GM23338 (cell line): ENCODE data around the gene SLC35F4. TPM values are rescaled to one million over a fixed set of nuclear protein-coding genes. Genes with fewer than 3 reads are reported as not detected.
A peak's percentile ranks its signal among the peaks of the same experiment; 100 is the strongest.

Experiments
- ATAC-seq: fragments of 200-7000 bp; cut with Tn5 transposase; 3 replicates; pipeline ENCODE4 v1.9.1; 2020
- DNase-seq: peaks from one replicate; pipeline ENCODE4 v3.0.0-alpha.2; 2015; ENCODE audit warnings: low spot score
- H2AFZ ChIP-seq: fragments of 200-600 bp; sonication (generic); 2 replicates; pipeline ENCODE4 v1.8.0; 2016; ENCODE audit warnings: antibody characterized with exemption, mild to moderate bottlenecking, moderate library complexity
- H3F3A ChIP-seq: fragments of 200-600 bp; sonication (generic); replicated peaks from 2 replicates; pipeline ENCODE4 v1.8.0; 2017; ENCODE audit warnings: antibody characterized with exemption, mixed run types, low read depth
- H3K27ac ChIP-seq: fragments of 200-600 bp; sonication (generic); 2 replicates; pipeline ENCODE4 v1.6.1; 2016; ENCODE audit warnings: low read depth
- H3K27me3 ChIP-seq: fragments of 200-600 bp; sonication (generic); 2 replicates; pipeline ENCODE4 v1.8.0; 2016; ENCODE audit warnings: mild to moderate bottlenecking, mixed run types, moderate library complexity; ENCODE audit not compliant: insufficient read depth
- H3K36me3 ChIP-seq: fragments of 200-600 bp; sonication (generic); 2 replicates; pipeline ENCODE4 v1.8.0; 2016; ENCODE audit warnings: mild to moderate bottlenecking; ENCODE audit not compliant: insufficient read depth
- H3K4me1 ChIP-seq: fragments of 200-600 bp; sonication (generic); 2 replicates; pipeline ENCODE4 v1.8.0; 2016; ENCODE audit warnings: mild to moderate bottlenecking, moderate library complexity; ENCODE audit not compliant: insufficient read depth
- H3K4me2 ChIP-seq: fragments of 200-600 bp; sonication (generic); 2 replicates; pipeline ENCODE4 v1.7.1; 2017; ENCODE audit warnings: mixed run types
- H3K4me3 ChIP-seq: fragments of 200-600 bp; sonication (generic); 2 replicates; pipeline ENCODE4 v1.6.1; 2016; ENCODE audit warnings: mixed run types
- H3K79me2 ChIP-seq: fragments of 200-600 bp; sonication (generic); replicated peaks from 2 replicates; pipeline ENCODE4 v1.8.0; 2017; ENCODE audit warnings: mild to moderate bottlenecking; ENCODE audit not compliant: insufficient read depth
- H3K9me2 ChIP-seq: fragments of 200-600 bp; sonication (generic); 2 replicates; pipeline ENCODE4 v1.8.0; 2017; ENCODE audit not compliant: insufficient read depth
- H4K20me1 ChIP-seq: fragments of 200-600 bp; sonication (generic); replicated peaks from 2 replicates; pipeline ENCODE4 v1.8.0; 2017; ENCODE audit warnings: mild to moderate bottlenecking; ENCODE audit not compliant: insufficient read depth
- H3K27ac Mint-ChIP-seq: 2 replicates; pipeline ENCODE4 v1.8.0; 2020; ENCODE audit warnings: inconsistent platforms, mild to moderate bottlenecking, moderate library complexity, mixed read lengths
- H3K27me3 Mint-ChIP-seq: 3 replicates; pipeline ENCODE4 v1.8.0; 2022; ENCODE audit warnings: low read depth, mild to moderate bottlenecking, moderate library complexity, mixed read lengths, inconsistent platforms; ENCODE audit not compliant: insufficient read depth, poor library complexity
- H3K36me3 Mint-ChIP-seq: 3 replicates; pipeline ENCODE4 v1.8.0; 2021; ENCODE audit warnings: low read depth, mild to moderate bottlenecking, inconsistent platforms, moderate library complexity, mixed read lengths
- H3K4me1 Mint-ChIP-seq: 3 replicates; pipeline ENCODE4 v1.8.0; 2020; ENCODE audit warnings: mild to moderate bottlenecking, inconsistent platforms, mixed read lengths
- H3K4me3 Mint-ChIP-seq: 3 replicates; pipeline ENCODE4 v1.8.0; 2021; ENCODE audit warnings: moderate library complexity, mild to moderate bottlenecking, inconsistent platforms, mixed read lengths
- H3K9me3 Mint-ChIP-seq: 3 replicates; pipeline ENCODE4 v1.8.0; 2020; ENCODE audit warnings: moderate library complexity, mild to moderate bottlenecking, inconsistent platforms, mixed read lengths
- CREB1 ChIP-seq: fragments of 250-450 bp; sonication (Bioruptor Pico); IDR thresholded peaks from 2 replicates; pipeline ENCODE4 v1.5.0; 2020; ENCODE audit warnings: low read depth, mild to moderate bottlenecking, moderate library complexity
- EZH2 ChIP-seq: fragments of 200-600 bp; sonication (generic); IDR thresholded peaks from one replicate; pipeline ENCODE4 v1.8.0; 2017; ENCODE audit warnings: antibody characterized with exemption, mild to moderate bottlenecking, low read depth; ENCODE audit not compliant: unreplicated experiment
- EZH2phosphoT487 ChIP-seq: fragments of 200-600 bp; sonication (generic); IDR thresholded peaks from one replicate; pipeline ENCODE4 v1.8.1; 2018; ENCODE audit warnings: antibody characterized with exemption; ENCODE audit not compliant: unreplicated experiment
- JUNB ChIP-seq: IDR thresholded peaks from one replicate; pipeline ENCODE4 v1.6.1; 2016; ENCODE audit warnings: antibody characterized with exemption; ENCODE audit not compliant: unreplicated experiment
- NANOG ChIP-seq: IDR thresholded peaks from 2 replicates; pipeline ENCODE4 v1.6.1; 2016; ENCODE audit warnings: antibody characterized with exemption, borderline replicate concordance
- POLR2AphosphoS5 ChIP-seq: IDR thresholded peaks from 2 replicates; pipeline ENCODE4 v1.6.1; 2016; ENCODE audit warnings: antibody characterized with exemption, low read depth
- STAT1 ChIP-seq: IDR thresholded peaks from one replicate; pipeline ENCODE4 v1.6.1; 2016; ENCODE audit warnings: antibody characterized with exemption; ENCODE audit not compliant: unreplicated experiment
- ZNF114 ChIP-seq: fragments of 250-450 bp; sonication (Bioruptor Pico); IDR thresholded peaks from 2 replicates; pipeline ENCODE4 v1.5.0; 2020; ENCODE audit warnings: mild to moderate bottlenecking, moderate library complexity
- ZNF331 ChIP-seq: fragments of 250-450 bp; sonication (Bioruptor Pico); IDR thresholded peaks from 2 replicates; pipeline ENCODE4 v1.5.0; 2020; ENCODE audit warnings: low read depth, mild to moderate bottlenecking, moderate library complexity
- polyA plus RNA-seq: library from polyadenylated mRNA; unstranded; fragments of >200 nt; fragmentation: Nextera tagmentation; extraction: Ambion mirVana; gene quantifications from 2 replicates; pipeline ENCODE4 v1.2.1, GENCODE V29; 2016
- total RNA-seq: library from RNA; depleted of rRNA; stranded (reverse); fragments of >200 nt; shearing (Covaris generic); gene quantifications from 2 replicates; pipeline ENCODE4 v1.2.3, GENCODE V29; 2014
- TF ChIP-seq, protein P1 (sequence below): fragments of 250-450 bp; sonication (Bioruptor Pico); IDR thresholded peaks from 2 replicates; pipeline ENCODE4 v1.5.0; 2020; ENCODE audit warnings: mild to moderate bottlenecking, moderate library complexity
- TF ChIP-seq, protein P2 (sequence below), 2 experiments: fragments of 200-600 bp in 1 of 2; sonication (generic) in 1 of 2; conservative IDR thresholded peaks; 2 replicates each; pipeline versions ENCODE4 v1.5.1 to v1.6.1; 2016 to 2017; ENCODE audit warnings: antibody characterized with exemption in 2 of 2, low read depth in 2 of 2, mild to moderate bottlenecking in 2 of 2, moderate library complexity in 1 of 2
- TF ChIP-seq, protein P3 (sequence below): IDR thresholded peaks from one replicate; pipeline ENCODE4 v1.6.1; 2018; ENCODE audit warnings: antibody characterized with exemption; ENCODE audit not compliant: unreplicated experiment
- TF ChIP-seq, protein P4 (sequence below): IDR thresholded peaks from 2 replicates; pipeline ENCODE4 v1.6.1; 2016; ENCODE audit warnings: antibody characterized with exemption

SLC35F4 gene
- total and polyA plus RNA-seq, 2 experiments from 2014 or later, result 0.10 TPM; not detected in 1

DNA sequence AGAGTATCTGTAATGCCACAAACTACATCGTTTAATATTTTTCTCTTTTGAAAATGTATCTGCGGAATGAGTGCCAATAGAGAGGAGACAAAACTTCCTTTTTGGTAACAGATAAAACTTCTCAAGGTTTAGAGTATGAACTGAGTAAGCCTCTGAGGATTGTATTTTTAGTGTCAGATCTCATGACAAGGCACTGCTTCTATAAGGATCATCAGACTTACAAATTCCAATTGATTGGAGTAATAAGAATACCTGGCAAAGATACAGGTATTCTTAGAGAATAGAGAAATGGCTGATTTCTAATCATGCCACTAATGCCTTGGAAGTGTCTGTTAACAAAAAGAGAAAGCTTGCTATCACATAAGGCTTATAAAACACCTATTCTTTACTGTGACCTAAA lies 45.3 kb downstream of the SLC35F4 start:
- no peak overlapping the region for H3K4me2 ChIP-seq
- no peaks in the 10 kb centered on the region for H3K27me3 ChIP-seq
- Mint-ChIP-seq H3K27ac (no peak overlapping the region), H3K4me1 (peaks cover 10% of the 10 kb centered on the region), H3K9me3 (no peaks in the 10 kb centered on the region; the same call in 2 of the 3 replicates), H3K4me3 (no peak overlapping the region), H3K27me3 (no peaks in the 10 kb centered on the region), H3K36me3 (no peaks in the 10 kb centered on the region)
- H4K20me1 ChIP-seq, result no peaks in the 10 kb centered on the region
- no peaks in the 10 kb centered on the region for H3K36me3 ChIP-seq
- H2AFZ ChIP-seq, result 0 out of 2 replicates have a peak overlapping the region, but pooled peaks have one; percentile 53
- ATAC-seq (no peak), DNase-seq (no peak)
- TF ChIP-seq CREB1 (CRISPR knock-in tag) (no peak), POLR2AphosphoS5 (no peak), EZH2 (no peak), ZNF114 (no peak), NANOG (no peak), JUNB (no peak), STAT1 (no peak), EZH2phosphoT487 (no peak), ZNF331 (CRISPR knock-in tag) (no peak)
- TF ChIP-seq, protein P1, sequence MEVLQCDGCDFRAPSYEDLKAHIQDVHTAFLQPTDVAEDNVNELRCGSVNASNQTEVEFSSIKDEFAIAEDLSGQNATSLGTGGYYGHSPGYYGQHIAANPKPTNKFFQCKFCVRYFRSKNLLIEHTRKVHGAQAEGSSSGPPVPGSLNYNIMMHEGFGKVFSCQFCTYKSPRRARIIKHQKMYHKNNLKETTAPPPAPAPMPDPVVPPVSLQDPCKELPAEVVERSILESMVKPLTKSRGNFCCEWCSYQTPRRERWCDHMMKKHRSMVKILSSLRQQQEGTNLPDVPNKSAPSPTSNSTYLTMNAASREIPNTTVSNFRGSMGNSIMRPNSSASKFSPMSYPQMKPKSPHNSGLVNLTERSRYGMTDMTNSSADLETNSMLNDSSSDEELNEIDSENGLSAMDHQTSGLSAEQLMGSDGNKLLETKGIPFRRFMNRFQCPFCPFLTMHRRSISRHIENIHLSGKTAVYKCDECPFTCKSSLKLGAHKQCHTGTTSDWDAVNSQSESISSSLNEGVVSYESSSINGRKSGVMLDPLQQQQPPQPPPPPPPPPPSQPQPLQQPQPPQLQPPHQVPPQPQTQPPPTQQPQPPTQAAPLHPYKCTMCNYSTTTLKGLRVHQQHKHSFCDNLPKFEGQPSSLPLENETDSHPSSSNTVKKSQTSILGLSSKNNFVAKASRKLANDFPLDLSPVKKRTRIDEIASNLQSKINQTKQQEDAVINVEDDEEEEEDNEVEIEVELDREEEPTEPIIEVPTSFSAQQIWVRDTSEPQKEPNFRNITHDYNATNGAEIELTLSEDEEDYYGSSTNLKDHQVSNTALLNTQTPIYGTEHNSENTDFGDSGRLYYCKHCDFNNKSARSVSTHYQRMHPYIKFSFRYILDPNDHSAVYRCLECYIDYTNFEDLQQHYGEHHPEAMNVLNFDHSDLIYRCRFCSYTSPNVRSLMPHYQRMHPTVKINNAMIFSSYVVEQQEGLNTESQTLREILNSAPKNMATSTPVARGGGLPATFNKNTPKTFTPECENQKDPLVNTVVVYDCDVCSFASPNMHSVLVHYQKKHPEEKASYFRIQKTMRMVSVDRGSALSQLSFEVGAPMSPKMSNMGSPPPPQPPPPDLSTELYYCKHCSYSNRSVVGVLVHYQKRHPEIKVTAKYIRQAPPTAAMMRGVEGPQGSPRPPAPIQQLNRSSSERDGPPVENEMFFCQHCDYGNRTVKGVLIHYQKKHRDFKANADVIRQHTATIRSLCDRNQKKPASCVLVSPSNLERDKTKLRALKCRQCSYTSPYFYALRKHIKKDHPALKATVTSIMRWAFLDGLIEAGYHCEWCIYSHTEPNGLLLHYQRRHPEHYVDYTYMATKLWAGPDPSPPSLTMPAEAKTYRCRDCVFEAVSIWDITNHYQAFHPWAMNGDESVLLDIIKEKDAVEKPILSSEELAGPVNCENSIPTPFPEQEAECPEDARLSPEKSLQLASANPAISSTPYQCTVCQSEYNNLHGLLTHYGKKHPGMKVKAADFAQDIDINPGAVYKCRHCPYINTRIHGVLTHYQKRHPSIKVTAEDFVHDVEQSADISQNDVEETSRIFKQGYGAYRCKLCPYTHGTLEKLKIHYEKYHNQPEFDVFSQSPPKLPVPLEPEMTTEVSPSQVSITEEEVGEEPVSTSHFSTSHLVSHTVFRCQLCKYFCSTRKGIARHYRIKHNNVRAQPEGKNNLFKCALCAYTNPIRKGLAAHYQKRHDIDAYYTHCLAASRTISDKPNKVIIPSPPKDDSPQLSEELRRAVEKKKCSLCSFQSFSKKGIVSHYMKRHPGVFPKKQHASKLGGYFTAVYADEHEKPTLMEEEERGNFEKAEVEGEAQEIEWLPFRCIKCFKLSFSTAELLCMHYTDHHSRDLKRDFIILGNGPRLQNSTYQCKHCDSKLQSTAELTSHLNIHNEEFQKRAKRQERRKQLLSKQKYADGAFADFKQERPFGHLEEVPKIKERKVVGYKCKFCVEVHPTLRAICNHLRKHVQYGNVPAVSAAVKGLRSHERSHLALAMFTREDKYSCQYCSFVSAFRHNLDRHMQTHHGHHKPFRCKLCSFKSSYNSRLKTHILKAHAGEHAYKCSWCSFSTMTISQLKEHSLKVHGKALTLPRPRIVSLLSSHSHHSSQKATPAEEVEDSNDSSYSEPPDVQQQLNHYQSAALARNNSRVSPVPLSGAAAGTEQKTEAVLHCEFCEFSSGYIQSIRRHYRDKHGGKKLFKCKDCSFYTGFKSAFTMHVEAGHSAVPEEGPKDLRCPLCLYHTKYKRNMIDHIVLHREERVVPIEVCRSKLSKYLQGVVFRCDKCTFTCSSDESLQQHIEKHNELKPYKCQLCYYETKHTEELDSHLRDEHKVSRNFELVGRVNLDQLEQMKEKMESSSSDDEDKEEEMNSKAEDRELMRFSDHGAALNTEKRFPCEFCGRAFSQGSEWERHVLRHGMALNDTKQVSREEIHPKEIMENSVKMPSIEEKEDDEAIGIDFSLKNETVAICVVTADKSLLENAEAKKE (CRISPR knock-in tag), result no peak
- TF ChIP-seq, protein P2, sequence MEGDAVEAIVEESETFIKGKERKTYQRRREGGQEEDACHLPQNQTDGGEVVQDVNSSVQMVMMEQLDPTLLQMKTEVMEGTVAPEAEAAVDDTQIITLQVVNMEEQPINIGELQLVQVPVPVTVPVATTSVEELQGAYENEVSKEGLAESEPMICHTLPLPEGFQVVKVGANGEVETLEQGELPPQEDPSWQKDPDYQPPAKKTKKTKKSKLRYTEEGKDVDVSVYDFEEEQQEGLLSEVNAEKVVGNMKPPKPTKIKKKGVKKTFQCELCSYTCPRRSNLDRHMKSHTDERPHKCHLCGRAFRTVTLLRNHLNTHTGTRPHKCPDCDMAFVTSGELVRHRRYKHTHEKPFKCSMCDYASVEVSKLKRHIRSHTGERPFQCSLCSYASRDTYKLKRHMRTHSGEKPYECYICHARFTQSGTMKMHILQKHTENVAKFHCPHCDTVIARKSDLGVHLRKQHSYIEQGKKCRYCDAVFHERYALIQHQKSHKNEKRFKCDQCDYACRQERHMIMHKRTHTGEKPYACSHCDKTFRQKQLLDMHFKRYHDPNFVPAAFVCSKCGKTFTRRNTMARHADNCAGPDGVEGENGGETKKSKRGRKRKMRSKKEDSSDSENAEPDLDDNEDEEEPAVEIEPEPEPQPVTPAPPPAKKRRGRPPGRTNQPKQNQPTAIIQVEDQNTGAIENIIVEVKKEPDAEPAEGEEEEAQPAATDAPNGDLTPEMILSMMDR (conservative IDR thresholded peaks at IDR 0.05; ENCODE audit: low read depth in 2 of 2), result no peak
- TF ChIP-seq, protein P3, sequence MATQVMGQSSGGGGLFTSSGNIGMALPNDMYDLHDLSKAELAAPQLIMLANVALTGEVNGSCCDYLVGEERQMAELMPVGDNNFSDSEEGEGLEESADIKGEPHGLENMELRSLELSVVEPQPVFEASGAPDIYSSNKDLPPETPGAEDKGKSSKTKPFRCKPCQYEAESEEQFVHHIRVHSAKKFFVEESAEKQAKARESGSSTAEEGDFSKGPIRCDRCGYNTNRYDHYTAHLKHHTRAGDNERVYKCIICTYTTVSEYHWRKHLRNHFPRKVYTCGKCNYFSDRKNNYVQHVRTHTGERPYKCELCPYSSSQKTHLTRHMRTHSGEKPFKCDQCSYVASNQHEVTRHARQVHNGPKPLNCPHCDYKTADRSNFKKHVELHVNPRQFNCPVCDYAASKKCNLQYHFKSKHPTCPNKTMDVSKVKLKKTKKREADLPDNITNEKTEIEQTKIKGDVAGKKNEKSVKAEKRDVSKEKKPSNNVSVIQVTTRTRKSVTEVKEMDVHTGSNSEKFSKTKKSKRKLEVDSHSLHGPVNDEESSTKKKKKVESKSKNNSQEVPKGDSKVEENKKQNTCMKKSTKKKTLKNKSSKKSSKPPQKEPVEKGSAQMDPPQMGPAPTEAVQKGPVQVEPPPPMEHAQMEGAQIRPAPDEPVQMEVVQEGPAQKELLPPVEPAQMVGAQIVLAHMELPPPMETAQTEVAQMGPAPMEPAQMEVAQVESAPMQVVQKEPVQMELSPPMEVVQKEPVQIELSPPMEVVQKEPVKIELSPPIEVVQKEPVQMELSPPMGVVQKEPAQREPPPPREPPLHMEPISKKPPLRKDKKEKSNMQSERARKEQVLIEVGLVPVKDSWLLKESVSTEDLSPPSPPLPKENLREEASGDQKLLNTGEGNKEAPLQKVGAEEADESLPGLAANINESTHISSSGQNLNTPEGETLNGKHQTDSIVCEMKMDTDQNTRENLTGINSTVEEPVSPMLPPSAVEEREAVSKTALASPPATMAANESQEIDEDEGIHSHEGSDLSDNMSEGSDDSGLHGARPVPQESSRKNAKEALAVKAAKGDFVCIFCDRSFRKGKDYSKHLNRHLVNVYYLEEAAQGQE, result no peak
- TF ChIP-seq, protein P4, sequence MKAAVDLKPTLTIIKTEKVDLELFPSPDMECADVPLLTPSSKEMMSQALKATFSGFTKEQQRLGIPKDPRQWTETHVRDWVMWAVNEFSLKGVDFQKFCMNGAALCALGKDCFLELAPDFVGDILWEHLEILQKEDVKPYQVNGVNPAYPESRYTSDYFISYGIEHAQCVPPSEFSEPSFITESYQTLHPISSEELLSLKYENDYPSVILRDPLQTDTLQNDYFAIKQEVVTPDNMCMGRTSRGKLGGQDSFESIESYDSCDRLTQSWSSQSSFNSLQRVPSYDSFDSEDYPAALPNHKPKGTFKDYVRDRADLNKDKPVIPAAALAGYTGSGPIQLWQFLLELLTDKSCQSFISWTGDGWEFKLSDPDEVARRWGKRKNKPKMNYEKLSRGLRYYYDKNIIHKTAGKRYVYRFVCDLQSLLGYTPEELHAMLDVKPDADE, result no peak
- no peaks in the 10 kb centered on the region for H3K9me2 ChIP-seq
- 0 out of 2 replicates have a peak, but pooled peaks cover 10% of the 10 kb centered on the region for H3K4me1 ChIP-seq
- H3K4me3 ChIP-seq, result no peak overlapping the region
- no peak overlapping the region for H3K27ac ChIP-seq
- H3K79me2 ChIP-seq, result no peaks in the 10 kb centered on the region
- H3F3A ChIP-seq, result no peaks in the 10 kb centered on the region
